ENCODE results near the gene TENT5C. TPM values are rescaled to one million over a fixed set of nuclear protein-coding genes. Genes with fewer than 3 reads are reported as not detected.

Gene TENT5C
- total RNA-seq, 1 experiment from 2014 or later, result 1.4 TPM

DNA sequence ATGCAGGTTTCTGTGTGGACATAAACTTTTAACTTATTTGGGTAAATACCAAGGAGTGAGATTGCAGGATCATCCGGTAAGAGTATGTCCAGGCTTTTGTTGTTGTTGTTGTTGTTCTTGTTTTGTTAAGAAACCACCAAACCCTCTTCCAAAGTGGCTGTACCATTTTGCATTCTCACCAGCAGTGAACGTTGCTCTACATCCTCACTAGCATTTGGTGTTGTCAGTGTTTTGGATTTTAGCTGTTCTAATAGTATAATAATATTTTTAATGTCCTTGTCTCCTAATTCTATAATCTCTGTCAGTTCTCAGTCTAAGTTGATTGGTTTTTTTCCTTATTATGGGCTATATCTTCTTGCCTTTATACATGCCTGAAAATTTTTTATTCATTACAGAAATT lies 37.8 kb downstream of the TENT5C start (continued):
- no peak for TF ChIP-seq ZNF232 (CRISPR knock-in tag; IDR thresholded peaks at IDR 0.05)

DNA sequence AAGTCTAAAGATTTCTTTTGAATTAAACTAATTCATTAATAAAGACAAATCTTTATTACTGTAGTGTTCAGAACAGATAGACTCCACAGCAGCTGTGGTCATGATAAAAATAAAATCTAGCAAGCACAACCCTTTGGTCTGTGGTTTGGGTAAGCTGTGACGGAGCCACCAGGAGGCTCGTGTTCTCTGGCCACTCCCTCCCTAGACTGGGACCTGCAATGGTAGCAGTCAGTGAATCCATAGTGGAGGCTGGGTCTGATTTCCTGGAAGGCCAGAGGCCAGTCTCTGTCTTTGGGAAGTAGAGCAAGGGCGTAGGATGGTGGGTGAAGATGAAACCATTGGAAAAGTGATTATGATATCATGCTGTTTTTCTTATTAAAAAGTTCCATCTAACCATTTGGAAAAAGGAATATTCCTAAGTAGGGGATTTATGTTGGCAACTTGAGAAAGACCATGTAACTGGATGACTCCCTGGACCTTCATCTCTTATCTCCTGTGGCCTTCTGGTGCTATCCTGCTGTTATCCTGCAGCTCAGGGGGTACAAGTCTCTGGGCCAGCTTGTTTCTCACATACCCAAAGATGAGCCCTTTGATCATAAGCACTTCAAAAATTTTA lies 39.0 kb downstream of the TENT5C start:
- DNase-seq (ENCODE audit: low spot score), result no peak
- Mint-ChIP-seq H3K9me3 (no peaks in the 10 kb centered on the region), H3K27ac (no peak overlapping the region), H3K4me1 (no peaks in the 10 kb centered on the region), H3K4me3 (no peak overlapping the region), H3K36me3 (no peaks in the 10 kb centered on the region), H3K27me3 (ENCODE audit: low read depth) (no peaks in the 10 kb centered on the region)
- ChIA-PET CTCF (interaction anchor here (1.4 kb wide), 1 partner anchor 109 kb away, joined by 3 read pairs; no protein-coding TSS in a partner anchor), POLR2A (no interaction called here)
- TF ChIP-seq ZNF671 (CRISPR knock-in tag; IDR thresholded peaks at IDR 0.05), result no peak
- no peak for ATAC-seq

DNA sequence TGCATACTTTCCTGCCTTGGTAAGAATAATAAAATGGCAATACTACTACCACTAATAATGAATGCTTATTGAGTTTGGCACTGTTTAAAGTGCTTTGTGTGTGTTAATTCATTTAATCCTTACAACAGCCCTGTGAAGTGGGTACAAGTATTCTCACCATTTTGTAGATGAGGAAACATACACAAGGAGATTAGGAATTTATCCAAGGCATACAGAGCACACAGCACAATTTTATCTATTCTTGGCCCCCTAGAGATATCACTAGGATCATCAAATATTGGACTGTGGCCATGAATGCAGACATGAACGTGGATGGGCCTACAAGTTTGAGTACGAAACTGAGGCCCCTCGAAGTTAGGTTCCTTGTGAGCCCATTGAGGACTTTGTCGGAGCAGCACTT lies 39.5 kb downstream of the TENT5C start:
- TF ChIP-seq TP53 (CRISPR knock-in tag; IDR thresholded peaks at IDR 0.05) (no peak), MXD4 (CRISPR knock-in tag; IDR thresholded peaks at IDR 0.05; ENCODE audit: borderline replicate concordance) (no peak), CREB1 (CRISPR knock-in tag; IDR thresholded peaks at IDR 0.05) (no peak), ESRRA (CRISPR knock-in tag; IDR thresholded peaks at IDR 0.05; ENCODE audit: borderline replicate concordance) (no peak), ERG (CRISPR knock-in tag; IDR thresholded peaks at IDR 0.05) (no peak), ELF4 (CRISPR knock-in tag; IDR thresholded peaks at IDR 0.05; ENCODE audit: low read depth) (no peak), ZBTB21 (CRISPR knock-in tag; IDR thresholded peaks at IDR 0.05; ENCODE audit: borderline replicate concordance) (no peak), SP1 (CRISPR knock-in tag; conservative IDR thresholded peaks at IDR 0.05) (no peak), TCF7 (CRISPR knock-in tag; IDR thresholded peaks at IDR 0.05; ENCODE audit: low read depth) (no peak), EMX1 (CRISPR knock-in tag; IDR thresholded peaks at IDR 0.05) (no peak), ZNF671 (CRISPR knock-in tag; IDR thresholded peaks at IDR 0.05) (no peak)
- Mint-ChIP-seq H3K36me3 (no peaks in the 10 kb centered on the region), H3K9me3 (no peaks in the 10 kb centered on the region), H3K4me3 (no peak overlapping the region), H3K27me3 (ENCODE audit: low read depth) (no peaks in the 10 kb centered on the region), H3K27ac (no peak overlapping the region), H3K4me1 (peaks cover 1% of the 10 kb centered on the region)
- no peak for ATAC-seq
- no peak for DNase-seq (ENCODE audit: low spot score)
- ChIA-PET POLR2A (no interaction called here), CTCF (interaction anchor here (1.6 kb wide), 1 partner anchor 108 kb away, joined by 3 read pairs; no protein-coding TSS in a partner anchor)

DNA sequence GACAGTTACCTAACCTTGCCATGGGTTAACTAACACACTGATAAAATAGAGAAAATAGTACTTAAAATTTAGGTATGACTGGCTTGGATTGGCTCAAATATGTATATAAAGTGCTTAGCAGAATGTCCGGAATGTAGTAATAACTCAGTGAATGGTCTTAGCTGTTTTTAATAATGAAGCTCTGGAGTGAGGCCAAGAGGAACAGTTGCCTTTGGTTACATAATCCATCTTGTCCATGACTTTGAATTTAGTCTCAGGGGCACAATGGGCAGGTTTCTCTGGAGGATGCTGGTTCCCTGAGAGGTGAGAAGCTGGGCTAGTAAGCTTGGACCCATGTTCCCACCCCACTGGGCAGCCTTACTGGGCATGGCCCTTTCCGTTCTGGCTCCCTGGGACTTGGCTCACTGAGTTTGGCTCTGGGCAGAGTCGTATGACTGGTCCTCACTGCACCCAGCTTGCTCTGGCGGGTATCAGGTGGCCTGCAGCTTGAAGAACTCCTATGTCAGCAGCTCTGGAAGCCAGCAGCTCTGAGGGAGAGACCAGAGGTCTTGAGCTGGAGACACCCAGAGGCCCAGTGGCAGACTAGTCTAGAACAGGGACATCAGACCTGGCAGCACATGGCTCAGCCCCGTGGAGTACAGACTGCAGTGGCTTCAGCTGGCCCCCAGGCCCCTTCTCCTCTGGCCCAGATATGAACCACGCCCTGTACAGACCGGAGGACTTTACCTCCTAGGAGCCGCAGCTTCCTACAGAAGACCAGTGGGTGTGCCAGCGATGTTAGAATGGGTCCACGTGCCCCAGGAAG lies 40.4 kb downstream of the TENT5C start:
- no peak for DNase-seq (ENCODE audit: low spot score)
- Mint-ChIP-seq H3K9me3 (peaks cover 3% of the 10 kb centered on the region), H3K27ac (no peak overlapping the region), H3K4me3 (no peak overlapping the region), H3K36me3 (peaks cover 1% of the 10 kb centered on the region), H3K27me3 (ENCODE audit: low read depth) (no peaks in the 10 kb centered on the region), H3K4me1 (peaks cover 10% of the 10 kb centered on the region)
- ATAC-seq, result no peak
- POLR2A ChIA-PET, result interaction anchor here (0.5 kb wide), 1 partner anchor 22 kb away, joined by 3 read pairs; no protein-coding TSS in a partner anchor
- CTCF ChIA-PET, result interaction anchor here (1.6 kb wide), 1 partner anchor 108 kb away, joined by 3 read pairs; no protein-coding TSS in a partner anchor
- TF ChIP-seq ZSCAN18 (CRISPR knock-in tag; IDR thresholded peaks at IDR 0.05) (no peak), SMAD3 (CRISPR knock-in tag; IDR thresholded peaks at IDR 0.05; ENCODE audit: borderline replicate concordance) (no peak), E2F1 (CRISPR knock-in tag; IDR thresholded peaks at IDR 0.05) (no peak), SP1 (CRISPR knock-in tag; conservative IDR thresholded peaks at IDR 0.05) (no peak), ZNF532 (CRISPR knock-in tag; IDR thresholded peaks at IDR 0.05; ENCODE audit: borderline replicate concordance) (no peak)
- TF ChIP-seq, protein P1, sequence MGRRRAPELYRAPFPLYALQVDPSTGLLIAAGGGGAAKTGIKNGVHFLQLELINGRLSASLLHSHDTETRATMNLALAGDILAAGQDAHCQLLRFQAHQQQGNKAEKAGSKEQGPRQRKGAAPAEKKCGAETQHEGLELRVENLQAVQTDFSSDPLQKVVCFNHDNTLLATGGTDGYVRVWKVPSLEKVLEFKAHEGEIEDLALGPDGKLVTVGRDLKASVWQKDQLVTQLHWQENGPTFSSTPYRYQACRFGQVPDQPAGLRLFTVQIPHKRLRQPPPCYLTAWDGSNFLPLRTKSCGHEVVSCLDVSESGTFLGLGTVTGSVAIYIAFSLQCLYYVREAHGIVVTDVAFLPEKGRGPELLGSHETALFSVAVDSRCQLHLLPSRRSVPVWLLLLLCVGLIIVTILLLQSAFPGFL (CRISPR knock-in tag; IDR thresholded peaks at IDR 0.05; ENCODE audit: borderline replicate concordance), result no peak
